Stimulated activated naive CD4-positive, alpha-beta T cell treated with Interleukin-2 at 50 U/mL for 16 hours (primary cell): ENCODE results near the gene NAIP.
"Not testable (repeated sequence)": the region's sequence is repeated elsewhere in the genome, so short reads cannot be mapped to it uniquely, and the experiment has no call there.

Experiments
- DNase-seq: peaks from one replicate; lab custom pipeline; 2025; lab: John Stamatoyannopoulos, UW

NAIP gene, protein sequence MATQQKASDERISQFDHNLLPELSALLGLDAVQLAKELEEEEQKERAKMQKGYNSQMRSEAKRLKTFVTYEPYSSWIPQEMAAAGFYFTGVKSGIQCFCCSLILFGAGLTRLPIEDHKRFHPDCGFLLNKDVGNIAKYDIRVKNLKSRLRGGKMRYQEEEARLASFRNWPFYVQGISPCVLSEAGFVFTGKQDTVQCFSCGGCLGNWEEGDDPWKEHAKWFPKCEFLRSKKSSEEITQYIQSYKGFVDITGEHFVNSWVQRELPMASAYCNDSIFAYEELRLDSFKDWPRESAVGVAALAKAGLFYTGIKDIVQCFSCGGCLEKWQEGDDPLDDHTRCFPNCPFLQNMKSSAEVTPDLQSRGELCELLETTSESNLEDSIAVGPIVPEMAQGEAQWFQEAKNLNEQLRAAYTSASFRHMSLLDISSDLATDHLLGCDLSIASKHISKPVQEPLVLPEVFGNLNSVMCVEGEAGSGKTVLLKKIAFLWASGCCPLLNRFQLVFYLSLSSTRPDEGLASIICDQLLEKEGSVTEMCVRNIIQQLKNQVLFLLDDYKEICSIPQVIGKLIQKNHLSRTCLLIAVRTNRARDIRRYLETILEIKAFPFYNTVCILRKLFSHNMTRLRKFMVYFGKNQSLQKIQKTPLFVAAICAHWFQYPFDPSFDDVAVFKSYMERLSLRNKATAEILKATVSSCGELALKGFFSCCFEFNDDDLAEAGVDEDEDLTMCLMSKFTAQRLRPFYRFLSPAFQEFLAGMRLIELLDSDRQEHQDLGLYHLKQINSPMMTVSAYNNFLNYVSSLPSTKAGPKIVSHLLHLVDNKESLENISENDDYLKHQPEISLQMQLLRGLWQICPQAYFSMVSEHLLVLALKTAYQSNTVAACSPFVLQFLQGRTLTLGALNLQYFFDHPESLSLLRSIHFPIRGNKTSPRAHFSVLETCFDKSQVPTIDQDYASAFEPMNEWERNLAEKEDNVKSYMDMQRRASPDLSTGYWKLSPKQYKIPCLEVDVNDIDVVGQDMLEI (N-terminal part only)

DNA sequence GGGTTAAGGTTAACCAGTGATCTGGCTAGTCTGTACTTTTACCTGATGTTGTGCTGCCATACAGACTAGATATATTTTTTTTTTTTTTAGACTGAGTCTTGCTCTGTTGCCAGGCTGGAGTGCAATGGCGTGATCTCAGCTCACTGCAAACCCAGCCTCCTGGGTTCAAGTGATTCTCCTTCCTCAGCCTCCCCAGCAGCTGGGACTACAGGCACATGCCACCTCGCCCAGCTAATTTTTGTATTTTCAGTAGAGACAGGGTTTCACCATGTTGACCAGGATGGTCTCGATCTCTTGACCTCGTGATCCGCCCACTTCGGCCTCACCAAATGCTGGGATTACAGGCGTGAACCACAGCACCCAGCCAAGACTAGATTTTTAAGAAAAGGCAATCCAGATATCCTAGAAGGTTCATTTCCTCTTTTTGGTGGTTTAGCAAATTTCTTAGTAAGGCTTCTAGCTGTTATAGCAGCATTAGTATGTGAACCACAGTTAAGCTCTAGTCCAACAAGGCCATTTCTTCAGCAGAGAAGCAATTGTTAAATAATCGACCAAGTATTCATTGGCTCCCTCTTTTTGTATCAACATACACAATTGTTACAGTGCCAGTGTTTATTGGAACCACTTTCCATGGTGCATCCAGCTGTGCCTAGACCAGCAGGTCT, at the start of gene NAIP:
Gene NAIP (minus strand): TSS at position 51 of the 665 bp plus-strand sequence. CDS start 12,424 bp downstream, outside the sequence.
- not testable (repeated sequence) for DNase-seq

DNA sequence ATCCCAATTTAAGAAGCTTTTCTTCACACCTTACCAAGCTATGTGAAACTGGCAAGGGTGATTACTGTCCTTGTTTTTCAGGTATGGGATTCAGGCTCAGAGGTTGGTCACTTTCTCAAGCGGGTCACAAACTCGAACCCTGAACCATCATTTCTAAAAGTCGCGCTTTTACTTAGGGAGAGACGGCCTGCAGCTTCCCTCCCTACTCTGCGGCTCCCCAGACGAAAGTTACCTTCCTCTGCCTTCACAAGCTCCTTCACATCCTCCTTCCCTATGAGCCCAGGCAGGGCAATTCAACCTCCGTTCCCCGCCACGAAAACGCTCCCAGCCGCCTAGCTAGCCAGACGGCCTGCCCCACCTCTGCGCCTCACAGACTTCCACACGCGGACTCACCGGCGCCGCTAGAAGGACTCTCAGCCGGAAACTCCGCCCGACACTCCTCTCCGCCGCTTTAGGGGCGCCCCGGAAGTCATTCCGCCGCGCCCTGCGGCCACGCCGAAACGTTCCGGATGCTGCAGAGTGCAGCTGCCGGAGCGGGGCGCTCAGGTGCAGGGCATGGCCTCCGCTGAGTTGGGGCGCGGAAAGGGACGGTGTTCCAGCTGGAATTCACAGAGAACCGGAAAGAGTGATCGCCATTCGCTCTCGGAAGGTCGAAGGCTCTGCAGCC, 42.3 kb upstream of the NAIP start, which contains the start of gene GTF2H2:
Gene GTF2H2 (minus strand): TSS at position 415 of the 667 bp plus-strand sequence. CDS start 4,913 bp downstream, outside the sequence.
- not testable (repeated sequence) for DNase-seq

DNA sequence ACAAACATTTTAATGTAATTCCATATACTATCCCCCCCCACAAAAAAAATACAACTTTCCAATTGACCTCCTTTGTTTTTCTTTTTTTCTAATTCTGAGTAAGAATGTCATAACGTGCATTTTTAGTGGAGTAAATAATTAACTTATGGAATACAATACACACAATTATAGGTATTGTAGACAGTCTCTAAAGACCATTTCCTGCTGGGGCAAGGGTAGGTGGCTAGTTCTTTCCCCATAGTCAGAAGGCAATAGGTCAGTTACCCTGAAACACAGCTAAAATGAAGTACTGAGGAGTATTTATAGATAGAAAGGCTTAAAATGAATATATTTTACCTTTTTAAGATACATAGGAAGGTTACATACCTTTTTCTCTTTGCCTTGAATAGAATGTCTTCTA, 36.2 kb upstream of the NAIP start:
- not testable (repeated sequence) for DNase-seq

DNA sequence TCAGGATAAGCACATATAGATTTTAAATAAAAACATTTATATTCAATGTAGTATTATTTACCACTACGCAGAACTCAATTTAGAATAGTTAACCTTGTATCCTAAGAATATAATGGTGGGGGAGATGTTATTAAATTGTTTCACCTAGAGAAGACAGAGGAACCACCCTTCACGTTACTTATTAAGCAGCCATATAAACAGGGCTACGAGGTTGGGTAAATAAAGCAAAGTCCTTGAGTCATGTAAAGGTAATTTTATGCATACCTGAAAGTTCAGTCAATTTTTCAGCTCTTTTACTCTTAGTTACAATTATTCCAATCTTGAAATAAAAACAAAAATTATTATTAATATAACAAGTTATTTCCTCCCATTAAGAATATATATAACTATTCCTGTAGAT, 34.3 kb upstream of the NAIP start:
- DNase-seq, result not testable (repeated sequence)

DNA sequence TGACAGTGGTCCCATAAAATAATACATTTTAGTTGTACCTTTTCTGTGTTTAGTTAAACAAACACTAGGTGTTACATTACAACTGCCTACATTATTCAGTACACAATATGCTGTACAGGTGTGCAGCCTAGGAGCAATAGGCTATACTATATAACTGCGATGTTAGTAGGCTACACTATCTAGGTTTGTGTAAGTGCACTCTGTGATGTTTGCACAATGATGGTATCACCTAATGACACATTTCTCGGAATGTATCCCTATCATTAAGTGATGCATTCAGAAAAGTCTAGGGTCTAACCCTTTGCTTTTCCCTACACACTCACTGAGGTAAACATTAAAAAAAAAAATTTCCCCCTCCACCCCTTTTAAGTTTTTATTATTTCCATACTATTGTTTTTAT, 19.7 kb upstream of the NAIP start:
- DNase-seq, result not testable (repeated sequence)

DNA sequence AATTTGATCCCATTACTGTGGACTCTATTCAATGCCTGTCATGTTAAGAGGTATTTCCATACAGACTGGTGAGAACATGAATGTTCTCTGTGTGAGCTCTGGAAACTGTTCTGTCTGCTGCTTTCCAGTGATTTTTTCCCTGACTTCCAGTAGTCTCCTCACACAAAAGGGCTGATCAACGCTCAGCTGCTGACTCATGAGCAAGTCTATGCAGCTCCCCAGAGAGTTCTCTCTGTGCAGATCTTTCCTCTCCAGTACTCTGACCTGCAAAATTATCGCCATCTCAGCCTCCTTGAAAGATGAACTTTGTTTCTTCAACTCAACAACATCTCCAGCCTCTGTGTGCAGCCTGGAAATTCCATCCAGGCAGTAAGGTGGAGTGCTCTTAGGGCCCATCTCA, 19.0 kb upstream of the NAIP start:
- DNase-seq, result not testable (repeated sequence)

DNA sequence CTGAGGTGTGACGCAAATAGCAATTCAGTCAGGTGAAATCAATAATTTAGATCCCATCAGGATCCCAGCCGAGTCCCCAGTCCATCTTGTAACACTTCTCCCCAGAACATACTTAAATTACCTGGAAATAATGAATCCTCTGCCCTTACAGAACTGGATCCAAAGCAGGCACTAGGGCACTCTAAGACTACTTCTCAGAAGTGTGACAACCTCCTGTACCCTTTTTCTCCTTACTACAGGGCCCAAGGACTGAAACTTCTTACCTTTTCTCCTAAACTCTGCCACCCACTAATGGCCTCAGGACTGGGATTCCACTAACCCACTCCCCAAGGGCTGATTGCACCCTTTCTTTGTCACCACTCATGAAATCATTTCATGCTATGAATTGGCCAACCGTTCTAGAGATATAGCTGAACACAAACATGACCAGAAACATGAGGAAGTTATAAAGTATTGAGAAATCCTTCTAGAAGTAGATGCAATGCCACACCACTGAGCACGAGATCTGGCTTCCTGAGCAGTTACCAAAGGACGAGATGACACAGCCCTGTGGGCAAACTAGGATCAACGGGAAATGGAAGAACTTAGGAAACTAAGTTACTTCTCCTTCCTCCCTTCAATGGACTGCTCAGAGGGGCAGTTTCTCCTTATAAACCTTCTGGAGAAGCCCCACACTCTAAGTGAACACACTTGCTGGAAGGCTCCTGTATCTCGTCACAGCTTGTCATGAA, 6.1 kb upstream of the NAIP start:
- DNase-seq, result not testable (repeated sequence)

DNA sequence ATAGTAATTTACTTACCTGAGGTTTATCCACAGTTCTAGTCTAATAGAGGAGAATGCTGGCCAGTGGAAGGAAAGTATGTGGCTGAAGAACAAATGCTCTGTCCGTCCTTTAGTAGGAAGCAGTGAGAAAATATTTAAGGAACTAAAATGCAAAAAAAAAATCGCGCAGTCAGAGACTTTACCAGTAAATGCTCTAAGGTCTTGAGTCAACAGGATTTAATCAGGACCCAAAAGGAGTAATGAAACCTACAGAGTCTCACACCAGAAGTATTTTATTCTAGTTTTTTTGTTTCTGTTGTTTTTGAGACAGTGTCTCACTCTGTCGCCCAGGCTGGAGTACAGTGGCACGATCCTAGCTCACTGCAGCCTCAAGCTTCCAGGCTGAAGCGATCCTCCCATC, 4.5 kb downstream of the NAIP start:
- DNase-seq, result not testable (repeated sequence)

DNA sequence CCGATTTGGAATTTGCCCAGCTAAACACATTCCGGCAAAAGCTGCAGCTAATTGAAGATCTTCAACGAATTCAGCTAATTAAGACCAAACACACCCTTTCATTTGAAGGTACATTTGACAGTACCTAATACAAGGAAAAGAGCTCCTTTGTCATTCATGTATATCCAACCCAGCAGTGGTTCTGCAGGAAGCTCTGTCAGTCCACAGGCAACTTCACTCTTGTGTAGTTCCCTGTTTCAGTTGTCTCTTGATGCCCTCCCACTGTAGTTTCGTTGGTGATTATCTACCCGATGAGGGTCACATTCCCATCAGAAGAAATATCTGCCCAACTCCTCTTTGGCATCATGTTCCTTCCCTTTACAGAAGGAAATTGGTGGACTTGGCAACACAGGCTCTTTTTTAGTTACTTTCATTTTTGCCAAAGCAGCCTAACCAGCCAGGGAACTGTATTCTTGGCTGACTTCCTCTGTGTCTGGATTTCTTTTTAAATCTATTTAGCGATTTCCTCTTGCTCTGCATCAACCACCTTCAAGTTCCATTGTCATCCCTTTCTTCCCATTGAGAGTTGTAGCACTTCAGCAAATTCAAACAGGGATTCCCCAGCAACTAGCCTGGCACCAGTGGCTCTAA, 6.6 kb downstream of the NAIP start:
- not testable (repeated sequence) for DNase-seq

DNA sequence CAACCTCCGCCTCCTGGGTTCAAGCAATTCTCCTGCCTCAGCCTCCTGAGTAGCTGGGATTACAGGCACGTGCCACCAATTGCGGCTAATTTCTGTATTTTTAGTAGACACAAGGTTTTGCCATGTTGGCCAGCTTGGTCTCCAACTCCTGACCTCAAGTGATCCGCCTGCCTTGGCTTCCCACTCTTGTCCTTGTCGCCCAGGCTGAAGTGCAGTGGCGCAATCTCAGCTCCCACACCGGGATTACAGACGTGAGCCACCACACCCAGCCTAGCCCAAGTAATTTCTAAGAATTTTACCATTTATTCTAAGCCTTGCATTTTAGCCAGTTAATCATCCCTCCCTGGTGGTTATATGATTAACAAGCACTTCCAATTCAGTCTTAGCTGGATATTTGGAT, 11.0 kb downstream of the NAIP start:
- no peak for DNase-seq

DNA sequence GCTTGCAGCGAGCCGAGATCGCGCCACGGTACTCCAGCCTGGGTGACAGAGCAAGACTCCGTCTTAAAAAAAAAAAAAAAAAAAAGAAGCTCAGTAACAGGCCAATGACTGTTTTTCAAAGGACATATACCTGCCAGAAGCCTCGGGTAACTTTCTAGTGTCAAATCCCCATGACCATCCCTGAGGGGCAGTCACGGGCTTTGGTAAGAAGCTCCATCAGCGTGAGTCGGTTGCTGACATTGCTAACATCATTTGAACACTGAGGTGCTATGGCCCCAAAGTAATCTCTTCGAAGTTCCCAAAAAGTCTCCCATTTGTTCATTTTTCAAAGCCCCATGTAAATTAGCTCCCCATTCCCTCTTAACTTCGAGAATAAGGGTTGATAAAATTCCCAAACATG, 11.6 kb downstream of the NAIP start:
- no peak for DNase-seq

DNA sequence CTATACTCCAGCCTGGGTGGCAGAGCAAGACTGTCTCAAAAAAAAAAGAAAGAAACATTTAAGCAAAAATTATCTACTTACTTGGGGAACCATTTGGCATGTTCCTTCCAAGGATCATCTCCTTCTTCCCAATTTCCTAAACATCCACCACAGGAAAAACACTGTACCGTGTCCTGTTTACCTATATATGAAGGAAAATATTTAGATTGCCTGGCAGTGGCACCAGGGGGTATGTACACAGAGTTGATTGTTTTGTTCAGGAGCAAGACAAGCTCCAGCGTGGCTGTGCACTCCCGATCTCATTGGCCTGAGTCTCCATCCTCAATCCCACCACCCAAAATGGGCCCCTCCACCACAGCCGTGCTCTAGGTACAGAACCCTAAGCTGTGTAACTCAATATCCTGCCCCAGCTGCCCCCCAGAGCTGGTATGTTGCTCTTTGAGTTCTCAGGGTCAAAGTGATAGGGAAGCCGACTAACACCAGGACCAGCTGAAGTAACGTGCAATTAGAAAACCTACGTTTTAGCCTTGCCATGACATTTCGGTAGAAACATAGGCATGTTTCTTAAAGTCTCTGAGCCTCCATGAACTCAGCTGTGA, 13.8 kb downstream of the NAIP start:
- DNase-seq, result no peak

DNA sequence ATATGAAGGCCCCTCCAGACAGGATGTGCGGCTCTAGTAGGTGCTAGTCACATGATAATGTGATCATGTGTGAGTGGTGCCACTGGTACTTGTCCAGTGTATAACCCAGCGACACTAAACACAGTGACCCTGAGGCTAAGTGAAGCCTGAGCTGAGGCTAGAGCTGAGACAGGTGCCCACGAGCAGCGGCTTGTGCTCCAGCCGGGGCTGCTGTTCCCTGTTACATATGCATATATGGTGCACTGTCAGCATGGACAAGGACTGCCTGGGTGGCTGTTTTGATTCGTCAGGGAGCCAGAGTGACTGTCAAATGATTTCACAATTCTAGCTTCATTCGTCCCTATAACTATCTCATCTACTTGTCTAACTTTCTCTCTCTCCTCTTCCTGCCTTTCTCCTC, 18.2 kb downstream of the NAIP start:
- not testable (repeated sequence) for DNase-seq

DNA sequence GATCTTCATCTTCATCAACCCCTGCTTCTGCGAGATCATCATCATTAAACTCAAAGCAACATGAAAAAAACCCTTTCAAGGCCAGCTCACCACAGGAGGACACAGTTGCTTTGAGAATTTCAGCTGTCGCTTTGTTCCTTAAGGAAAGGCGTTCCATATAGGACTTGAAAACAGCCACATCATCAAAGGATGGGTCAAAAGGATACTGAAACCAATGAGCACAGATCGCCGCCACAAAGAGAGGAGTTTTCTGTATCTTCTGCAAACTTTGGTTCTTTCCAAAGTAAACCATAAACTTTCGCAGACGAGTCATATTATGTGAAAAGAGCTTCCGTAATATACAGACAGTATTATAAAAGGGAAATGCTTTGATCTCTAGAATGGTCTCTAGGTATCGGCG, 40.3 kb downstream of the NAIP start:
- not testable (repeated sequence) for DNase-seq

DNA sequence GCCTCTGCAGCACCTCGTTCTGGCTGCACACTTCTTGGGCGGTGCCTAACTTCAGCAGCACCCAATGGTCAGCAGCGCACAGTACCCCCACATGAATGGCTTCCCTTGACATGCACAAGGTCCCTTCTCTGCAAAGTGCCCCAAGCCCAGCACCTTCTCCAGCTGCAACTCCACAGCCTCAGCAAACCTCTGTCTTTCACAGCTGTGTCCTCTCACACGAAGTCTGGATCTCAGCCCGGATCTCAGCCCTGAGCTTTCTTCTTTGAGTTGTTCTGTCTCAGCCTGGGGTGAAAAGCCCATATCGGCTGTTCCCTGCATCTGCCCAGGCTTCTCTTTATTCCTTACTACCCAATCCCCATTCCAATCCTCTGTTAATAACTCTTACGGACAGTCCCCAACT, 57.9 kb downstream of the NAIP start:
- not testable (repeated sequence) for DNase-seq

DNA sequence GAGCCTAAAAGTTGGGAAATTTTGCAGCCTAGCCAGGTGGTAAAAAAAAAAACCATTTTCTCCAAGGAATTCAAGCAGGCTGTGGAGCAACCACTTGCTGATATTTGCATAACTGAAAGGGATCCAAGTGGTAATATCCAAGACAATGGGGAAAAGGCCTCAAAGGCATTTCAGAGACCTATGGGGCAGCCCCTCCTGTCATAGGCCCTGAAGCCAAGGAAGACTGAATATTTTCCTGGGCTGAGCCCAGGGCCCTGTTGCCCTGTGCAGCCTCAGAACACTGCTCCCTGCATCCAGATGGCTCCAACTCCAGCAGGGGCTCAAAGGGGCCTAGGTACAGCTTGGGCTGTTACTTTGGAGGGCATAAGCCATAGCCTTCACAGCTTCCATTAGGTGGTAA, 60.6 kb downstream of the NAIP start:
- DNase-seq, result not testable (repeated sequence)

DNA sequence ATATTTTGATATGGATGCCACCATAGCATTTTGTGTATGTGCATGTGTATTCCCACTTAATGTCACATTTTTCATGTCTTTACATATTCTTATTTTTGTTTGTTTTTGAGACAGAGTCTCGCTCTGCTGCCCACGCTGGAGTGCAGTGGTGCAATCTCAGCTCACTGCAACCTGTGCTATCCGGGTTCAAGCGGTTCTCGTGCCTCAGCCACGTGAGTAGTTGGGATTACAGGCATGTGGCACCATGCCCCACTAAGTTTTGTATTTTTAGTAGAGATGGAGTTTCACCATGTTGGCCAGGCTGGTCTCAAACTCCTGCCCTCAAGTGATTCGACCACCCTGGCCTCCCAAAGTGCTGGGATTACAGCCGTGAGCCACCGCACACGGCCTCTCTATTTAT, 72.1 kb downstream of the NAIP start:
- DNase-seq, result not testable (repeated sequence)

DNA sequence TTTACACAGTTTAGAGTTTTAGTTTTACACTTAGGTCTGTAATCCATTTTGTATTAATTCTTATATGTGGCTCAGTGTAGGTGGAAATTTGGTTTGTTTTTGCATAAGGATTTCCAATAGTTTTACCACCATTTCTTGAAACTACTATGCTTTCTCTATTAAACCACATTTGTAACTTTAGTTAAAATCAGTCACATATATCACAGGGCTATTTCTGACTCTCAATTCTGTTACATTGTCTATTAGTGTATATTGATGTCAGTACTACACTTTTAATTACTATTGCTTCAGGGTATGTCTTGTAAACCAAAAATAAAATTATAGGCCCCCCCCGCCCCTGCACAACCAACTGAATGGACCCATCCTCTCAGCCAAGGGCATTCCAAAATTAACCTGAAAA, 92.6 kb downstream of the NAIP start:
- DNase-seq, result not testable (repeated sequence)

DNA sequence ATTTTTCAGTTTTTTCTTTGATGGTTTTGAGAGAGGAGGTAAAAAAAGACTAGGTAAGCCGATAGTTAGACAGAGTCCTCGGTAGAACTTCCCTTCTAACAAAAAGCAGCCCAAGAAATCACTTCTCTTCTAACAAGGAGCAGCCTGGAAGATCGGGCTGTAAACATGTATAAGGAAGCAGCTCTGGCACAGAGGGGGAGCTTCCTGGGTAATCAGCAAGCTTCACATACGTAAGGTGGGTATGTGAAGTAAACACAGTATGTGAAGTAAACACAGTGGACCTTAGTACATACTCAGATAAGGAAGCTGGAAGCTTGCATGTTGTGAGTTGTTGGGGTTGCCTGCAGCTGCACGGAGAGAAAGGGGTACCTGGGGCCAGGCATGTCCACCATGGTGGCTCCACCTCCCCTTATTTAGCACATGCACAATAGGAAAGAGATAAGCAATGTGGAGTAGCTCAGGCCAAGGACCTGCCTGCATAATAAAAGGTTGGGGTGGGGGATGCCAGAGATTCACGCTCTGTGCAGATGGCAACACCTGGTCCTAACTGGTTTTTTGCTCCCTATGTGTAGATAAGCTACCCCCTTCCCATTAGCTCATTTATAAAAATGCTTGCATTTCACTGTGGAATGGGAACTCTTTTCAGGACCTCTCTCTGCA, 93.3 kb downstream of the NAIP start:
- DNase-seq, result not testable (repeated sequence)
